ENCODE results near the gene ADCK2. TPM values are rescaled to one million over a fixed set of nuclear protein-coding genes. Genes with fewer than 3 reads are reported as not detected.
A peak's percentile ranks its signal among the peaks of the same experiment; 100 is the strongest.
"Not testable (repeated sequence)": the region's sequence is repeated elsewhere in the genome, so short reads cannot be mapped to it uniquely, and the experiment has no call there.

The ADCK2 gene
- total RNA-seq, 2 experiments from 2014 or later = 16.5 to 25.7 TPM

- peaks cover 20% of the 10 kb centered on the region for H3K4me1 Mint-ChIP-seq
- POLR2A ChIA-PET = no interaction called here
- H3K36me3 Mint-ChIP-seq (ENCODE audit: low read depth) = no peaks in the 10 kb centered on the region
- no peaks in the 10 kb centered on the region for H3K27me3 Mint-ChIP-seq
- CTCF ChIA-PET = interaction anchor here (0.6 to 1.3 kb wide), 6 partner anchors 21 to 1664 kb away, joined by 3 to 8 read pairs (median 4); no protein-coding TSS in a partner anchor
- intact Hi-C loops (cut with DNase I, micrococcal nuclease) = loop anchor here (2.0 to 10.0 kb wide), 2 partner anchors 26 to 292 kb away; partner anchors contain the start of genes MRPS33 (in 1 of the 2) and NDUFB2 (in 1 of the 2)
- peak; percentile 74 for DNase-seq
- H3K4me3 Mint-ChIP-seq = no peak overlapping the region
- H3K27ac Mint-ChIP-seq = peak overlapping the region; percentile 74
- peak; percentile 96 for ATAC-seq
- no peaks in the 10 kb centered on the region for H3K9me3 Mint-ChIP-seq (ENCODE audit: low read depth)
Observed at GRCh38 chr7:140723006-140723405, 50.3 kb downstream of the ADCK2 start.

- intact Hi-C loops (cut with DNase I, micrococcal nuclease) = loop anchor here (2.0 to 10.0 kb wide), 2 partner anchors 27 to 291 kb away; partner anchors contain the start of genes MRPS33 (in 1 of the 2) and NDUFB2 (in 1 of the 2)
- H3K9me3 Mint-ChIP-seq (ENCODE audit: low read depth) = no peaks in the 10 kb centered on the region
- DNase-seq = no peak
- H3K4me1 Mint-ChIP-seq = peaks cover 20% of the 10 kb centered on the region
- no peaks in the 10 kb centered on the region for H3K27me3 Mint-ChIP-seq
- POLR2A ChIA-PET = interaction anchor here (0.7 kb wide), 1 partner anchor 22 kb away, joined by 5 read pairs; no protein-coding TSS in a partner anchor
- H3K27ac Mint-ChIP-seq = peak overlapping the region; percentile 58
- CTCF ChIA-PET = interaction anchor here (0.6 to 1.3 kb wide), 3 partner anchors 87 to 1665 kb away, joined by 3 to 8 read pairs (median 4); no protein-coding TSS in a partner anchor
- no peak overlapping the region for H3K4me3 Mint-ChIP-seq
- ATAC-seq = peak; percentile 68
- H3K36me3 Mint-ChIP-seq (ENCODE audit: low read depth) = no peaks in the 10 kb centered on the region
Observed at GRCh38 chr7:140723574-140723973, 50.8 kb downstream of the ADCK2 start.

DNA sequence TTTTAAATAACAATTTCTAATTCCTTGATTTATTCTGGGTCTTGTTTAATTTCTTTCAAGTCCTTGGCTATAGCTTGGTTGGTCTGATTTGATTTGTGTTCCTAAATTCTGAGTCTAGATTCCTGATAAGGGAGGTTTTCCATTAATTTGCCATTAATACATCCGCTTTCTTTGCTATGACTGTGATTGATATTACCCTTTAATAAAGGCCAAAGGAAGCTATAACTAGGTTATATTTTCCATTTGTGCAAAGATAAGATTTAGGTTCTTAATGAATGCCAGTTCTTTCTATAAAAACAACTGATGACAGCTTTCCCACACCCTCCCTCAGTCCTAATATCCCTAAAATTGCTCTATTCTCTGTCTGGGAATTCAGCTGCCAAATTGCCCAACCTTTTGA is 52.0 kb downstream of the ADCK2 start:
- H3K4me3 Mint-ChIP-seq = no peak overlapping the region
- no peaks in the 10 kb centered on the region for H3K9me3 Mint-ChIP-seq (ENCODE audit: low read depth)
- ATAC-seq (no peak), DNase-seq (no peak)
- H3K27me3 Mint-ChIP-seq = no peaks in the 10 kb centered on the region
- POLR2A ChIA-PET = no interaction called here
- H3K27ac Mint-ChIP-seq = no peak overlapping the region
- peaks cover 18% of the 10 kb centered on the region for H3K4me1 Mint-ChIP-seq
- H3K36me3 Mint-ChIP-seq (ENCODE audit: low read depth) = peaks cover under 1% of the 10 kb centered on the region
- CTCF ChIA-PET = interaction anchor here (0.6 kb wide), 1 partner anchor 8 kb away, joined by 3 read pairs; no protein-coding TSS in a partner anchor
- intact Hi-C loops (cut with DNase I, micrococcal nuclease) = loop anchor here (5.0 to 10.0 kb wide), 2 partner anchors 288 to 290 kb away; partner anchors contain the start of gene MRPS33 (in 2 of the 2)

DNA sequence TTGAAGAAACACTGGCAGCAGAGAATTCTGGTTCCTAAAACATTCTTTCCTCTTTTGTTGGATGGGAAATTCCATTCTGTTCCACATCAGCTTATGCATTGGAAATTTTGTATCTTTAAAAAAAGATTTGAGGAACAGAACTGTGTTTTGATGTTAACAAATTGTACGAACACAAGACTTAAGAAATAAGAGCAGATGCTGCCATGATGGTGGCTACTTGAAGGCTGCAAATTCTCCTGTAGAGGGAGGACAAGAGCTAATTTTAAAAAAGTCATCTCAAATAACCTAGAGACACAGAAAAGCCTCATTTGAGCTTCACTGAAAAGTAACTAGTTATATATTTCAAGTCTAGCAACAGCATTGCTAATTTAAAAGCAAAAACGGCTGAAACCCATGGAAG is 53.5 kb downstream of the ADCK2 start:
- H3K4me3 Mint-ChIP-seq = no peak overlapping the region
- ATAC-seq (no peak), DNase-seq (no peak)
- intact Hi-C loops (cut with DNase I, micrococcal nuclease) = loop anchor here (5.0 to 10.0 kb wide), 2 partner anchors 286 to 289 kb away; partner anchors contain the start of gene MRPS33 (in 2 of the 2)
- H3K36me3 Mint-ChIP-seq (ENCODE audit: low read depth) = peaks cover 3% of the 10 kb centered on the region
- no peak overlapping the region for H3K27ac Mint-ChIP-seq
- POLR2A ChIA-PET = no interaction called here
- no peaks in the 10 kb centered on the region for H3K9me3 Mint-ChIP-seq (ENCODE audit: low read depth)
- H3K4me1 Mint-ChIP-seq = peaks cover 18% of the 10 kb centered on the region
- CTCF ChIA-PET = interaction anchor here (0.7 to 1.1 kb wide), 6 partner anchors 84 to 424 kb away, joined by 3 to 4 read pairs (median 3); no protein-coding TSS in a partner anchor
- H3K27me3 Mint-ChIP-seq = no peaks in the 10 kb centered on the region

DNA sequence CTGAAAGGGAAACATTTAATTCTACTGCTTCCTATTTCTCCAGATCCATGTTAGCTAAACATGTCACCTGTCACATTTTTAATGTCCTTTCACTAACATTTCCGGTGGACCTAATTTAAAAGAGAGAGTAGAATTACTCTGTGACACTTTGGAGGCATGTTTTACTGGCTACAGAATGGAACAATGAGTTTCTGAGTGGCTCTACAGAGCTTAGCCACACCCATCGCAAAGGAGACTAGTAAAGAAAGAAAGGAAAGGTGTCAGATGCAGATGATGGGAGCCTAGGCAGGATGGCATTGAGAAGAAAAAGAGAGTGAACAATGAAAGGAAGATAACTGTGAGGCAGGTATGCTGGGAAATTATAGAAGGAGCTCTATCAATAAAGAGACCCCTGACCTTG is 59.7 kb downstream of the ADCK2 start:
- Mint-ChIP-seq H3K9me3 (ENCODE audit: low read depth) (no peaks in the 10 kb centered on the region), H3K4me3 (no peak overlapping the region), H3K4me1 (no peaks in the 10 kb centered on the region), H3K36me3 (ENCODE audit: low read depth) (peaks cover 12% of the 10 kb centered on the region), H3K27ac (no peak overlapping the region), H3K27me3 (no peaks in the 10 kb centered on the region)
- DNase-seq = no peak
- POLR2A ChIA-PET = no interaction called here
- ATAC-seq = no peak
- intact Hi-C loops (cut with DNase I, micrococcal nuclease) = no loop called here
- CTCF ChIA-PET = no interaction called here

- CTCF ChIA-PET = interaction anchor here (0.7 kb wide), 1 partner anchor 82 kb away, joined by 3 read pairs; no protein-coding TSS in a partner anchor
- POLR2A ChIA-PET = no interaction called here
- no peaks in the 10 kb centered on the region for H3K27me3 Mint-ChIP-seq
- no peak for ATAC-seq
- peaks cover 17% of the 10 kb centered on the region for H3K36me3 Mint-ChIP-seq (ENCODE audit: low read depth)
- H3K4me3 Mint-ChIP-seq = no peak overlapping the region
- H3K9me3 Mint-ChIP-seq (ENCODE audit: low read depth) = no peaks in the 10 kb centered on the region
- H3K4me1 Mint-ChIP-seq = no peaks in the 10 kb centered on the region
- DNase-seq = no peak
- intact Hi-C loops (cut with DNase I, micrococcal nuclease) = no loop called here
- H3K27ac Mint-ChIP-seq = no peak overlapping the region
Observed at GRCh38 chr7:140734096-140734495, 61.4 kb downstream of the ADCK2 start.

- Mint-ChIP-seq H3K27me3 (no peaks in the 10 kb centered on the region), H3K4me1 (no peaks in the 10 kb centered on the region), H3K27ac (no peak overlapping the region), H3K9me3 (ENCODE audit: low read depth) (no peaks in the 10 kb centered on the region), H3K36me3 (ENCODE audit: low read depth) (peaks cover 18% of the 10 kb centered on the region), H3K4me3 (no peak overlapping the region)
- no peak for ATAC-seq
- DNase-seq = no peak
- ChIA-PET CTCF (interaction anchor here (0.8 kb wide), 1 partner anchor 199 kb away, joined by 3 read pairs; no protein-coding TSS in a partner anchor), POLR2A (no interaction called here)
- intact Hi-C loops (cut with DNase I, micrococcal nuclease) = no loop called here
Observed at GRCh38 chr7:140734729-140735128, 62.0 kb downstream of the ADCK2 start.

DNA sequence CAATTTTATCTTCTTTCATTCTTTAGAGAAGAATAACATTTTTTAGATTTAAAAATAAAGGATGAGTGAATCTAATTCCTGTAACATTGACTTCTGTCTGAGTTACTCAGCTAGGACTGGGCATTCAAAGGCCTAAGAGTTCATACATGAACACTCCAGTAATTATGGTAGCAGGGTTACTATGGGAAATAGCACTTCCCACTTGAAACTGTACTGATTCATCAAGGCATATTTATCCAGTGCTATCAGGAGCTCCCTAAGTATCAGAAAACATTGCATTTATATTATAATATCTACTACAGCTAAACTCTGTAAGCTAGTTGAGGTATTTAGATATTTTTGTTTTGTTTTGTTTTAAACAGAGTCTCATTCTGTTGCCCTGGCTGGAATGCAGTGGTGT is 65.5 kb downstream of the ADCK2 start:
- Mint-ChIP-seq H3K27me3 (no peaks in the 10 kb centered on the region), H3K36me3 (ENCODE audit: low read depth) (peaks cover 18% of the 10 kb centered on the region), H3K9me3 (ENCODE audit: low read depth) (no peaks in the 10 kb centered on the region), H3K4me1 (no peaks in the 10 kb centered on the region), H3K4me3 (no peak overlapping the region), H3K27ac (no peak overlapping the region)
- ATAC-seq (no peak), DNase-seq (no peak)
- ChIA-PET CTCF (interaction anchor here (0.7 to 1.3 kb wide), 2 partner anchors 73 to 275 kb away, joined by 3 to 4 read pairs; no protein-coding TSS in a partner anchor), POLR2A (no interaction called here)
- intact Hi-C loops (cut with DNase I, micrococcal nuclease) = no loop called here

GRCh38 chr7:140743255-140743654 is 70.5 kb downstream of the ADCK2 start:
- ATAC-seq; H3K9me3 Mint-ChIP-seq (ENCODE audit: low read depth); H3K4me1 Mint-ChIP-seq; intact Hi-C loops (cut with DNase I, micrococcal nuclease); H3K27me3 Mint-ChIP-seq; DNase-seq; H3K27ac Mint-ChIP-seq; H3K4me3 Mint-ChIP-seq: not testable (repeated sequence)
- ChIA-PET POLR2A (interaction anchor here (0.5 kb wide), 1 partner anchor 14 kb away, joined by 3 read pairs; no protein-coding TSS in a partner anchor), CTCF (interaction anchor here (0.6 kb wide), 1 partner anchor 226 kb away, joined by 3 read pairs; no protein-coding TSS in a partner anchor)
- peaks cover 21% of the 10 kb centered on the region for H3K36me3 Mint-ChIP-seq (ENCODE audit: low read depth)

DNA sequence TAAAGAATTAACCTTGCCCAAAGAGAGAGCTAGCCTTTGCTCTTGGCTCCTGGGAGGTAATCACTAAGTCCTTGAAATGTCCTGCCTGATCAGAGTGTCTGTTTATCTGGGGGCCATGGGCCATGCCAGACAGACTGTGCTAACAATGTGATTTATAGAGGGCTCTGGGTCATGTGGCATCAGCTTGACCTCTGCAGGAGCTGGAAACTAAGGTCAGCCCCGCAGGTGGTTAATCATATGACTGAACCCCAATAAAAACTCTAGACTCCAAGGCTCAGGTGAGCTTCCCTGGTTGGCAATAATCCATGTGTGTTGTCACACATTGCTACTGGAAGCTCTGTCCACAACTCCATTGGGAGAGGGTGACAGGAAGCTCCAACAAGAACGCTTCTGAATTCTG is 71.3 kb downstream of the ADCK2 start:
- CTCF ChIA-PET = interaction anchor here (0.6 to 1.0 kb wide), 3 partner anchors 9 to 227 kb away, joined by 3 to 4 read pairs (median 3); no protein-coding TSS in a partner anchor
- H3K9me3 Mint-ChIP-seq (ENCODE audit: low read depth) = no peaks in the 10 kb centered on the region
- no peaks in the 10 kb centered on the region for H3K27me3 Mint-ChIP-seq
- ATAC-seq (no peak), DNase-seq (no peak)
- peaks cover 17% of the 10 kb centered on the region for H3K36me3 Mint-ChIP-seq (ENCODE audit: low read depth)
- POLR2A ChIA-PET = interaction anchor here (0.5 kb wide), 1 partner anchor 15 kb away, joined by 3 read pairs; no protein-coding TSS in a partner anchor
- H3K4me1 Mint-ChIP-seq = no peaks in the 10 kb centered on the region
- no peak overlapping the region for H3K27ac Mint-ChIP-seq
- intact Hi-C loops (cut with DNase I, micrococcal nuclease) = no loop called here
- H3K4me3 Mint-ChIP-seq = no peak overlapping the region
